ENCODE measurements around the gene GHDC.
A peak's percentile ranks its signal among the peaks of the same experiment; 100 is the strongest.
"Not testable (repeated sequence)": the region's sequence is repeated elsewhere in the genome, so short reads cannot be mapped to it uniquely, and the experiment has no call there.

The GHDC gene

DNA sequence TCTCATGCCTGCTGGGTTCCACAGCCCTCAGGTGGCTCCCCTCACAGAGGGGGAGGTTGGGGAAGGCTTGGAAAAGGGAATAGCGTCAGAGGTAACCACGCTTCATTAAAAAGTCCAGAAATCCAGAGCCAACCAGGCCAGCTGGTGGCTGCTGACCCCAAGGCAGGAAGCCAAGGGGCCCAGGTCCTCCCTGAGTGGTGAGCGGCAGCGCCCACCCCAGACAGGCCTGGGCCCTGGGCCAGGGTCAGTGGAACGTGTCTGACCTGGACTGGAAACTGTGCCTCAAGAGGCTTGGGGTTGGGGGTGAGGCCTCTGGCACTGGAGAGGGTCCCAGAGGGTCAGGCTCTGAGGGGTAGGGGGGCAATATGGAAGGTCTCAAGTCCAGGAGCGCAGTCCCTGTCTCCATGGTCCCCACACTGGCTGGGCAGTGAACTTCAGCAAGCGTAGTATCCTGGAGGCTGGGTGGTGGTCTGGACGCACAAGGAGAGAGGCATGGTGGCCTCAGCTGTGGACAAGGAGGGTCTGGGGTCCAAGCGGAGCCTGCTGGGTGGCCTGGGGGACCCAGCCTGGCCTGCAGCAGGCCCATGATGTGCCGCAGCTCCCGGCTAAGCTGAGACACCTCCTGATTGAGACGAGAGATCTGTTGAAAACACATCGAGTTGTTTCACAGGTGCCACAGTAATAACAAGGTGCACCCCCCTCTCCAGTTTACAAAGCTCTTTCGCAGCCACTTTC lies 34.3 kb downstream of the GHDC start:
- Mint-ChIP-seq H3K36me3 (no peaks in the 10 kb centered on the region), H3K27ac (no peak overlapping the region), H3K4me1 (peaks cover 16% of the 10 kb centered on the region), H3K9me3 (no peaks in the 10 kb centered on the region), H3K4me3 (no peak overlapping the region)
- no peak for DNase-seq (ENCODE audit: low spot score in 2 of 2)
- no peak for ATAC-seq

DNA sequence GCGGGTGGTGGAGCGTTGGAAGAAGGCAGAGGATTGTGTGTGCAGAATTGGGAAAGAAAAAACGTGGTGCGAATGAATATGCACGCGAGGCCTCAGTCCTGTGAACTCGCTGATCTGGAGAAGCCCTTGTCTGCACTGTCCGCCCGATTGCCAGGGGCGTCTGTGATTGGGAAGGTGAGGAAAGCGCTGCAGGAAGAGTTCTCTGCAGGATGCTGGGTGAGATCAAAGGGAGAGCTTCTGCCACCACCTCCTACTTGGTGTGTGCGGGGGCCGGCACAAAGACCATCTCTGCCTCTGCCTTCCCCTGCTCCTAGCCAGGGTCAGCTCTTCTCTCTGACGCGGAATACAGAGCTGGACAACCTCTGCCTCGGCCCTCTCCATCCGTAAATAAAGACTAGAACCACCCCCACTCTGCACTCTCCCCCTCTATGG lies 38.7 kb downstream of the GHDC start:
- H3K27ac Mint-ChIP-seq = peak overlapping the region; percentile 95
- peak overlapping the region; percentile 92 for H3K4me3 Mint-ChIP-seq
- H3K36me3 Mint-ChIP-seq = peaks cover 18% of the 10 kb centered on the region
- no peak for ATAC-seq
- no peaks in the 10 kb centered on the region for H3K9me3 Mint-ChIP-seq
- H3K4me1 Mint-ChIP-seq = peaks cover 35% of the 10 kb centered on the region
- DNase-seq (ENCODE audit: low spot score in 2 of 2) = no peak

DNA sequence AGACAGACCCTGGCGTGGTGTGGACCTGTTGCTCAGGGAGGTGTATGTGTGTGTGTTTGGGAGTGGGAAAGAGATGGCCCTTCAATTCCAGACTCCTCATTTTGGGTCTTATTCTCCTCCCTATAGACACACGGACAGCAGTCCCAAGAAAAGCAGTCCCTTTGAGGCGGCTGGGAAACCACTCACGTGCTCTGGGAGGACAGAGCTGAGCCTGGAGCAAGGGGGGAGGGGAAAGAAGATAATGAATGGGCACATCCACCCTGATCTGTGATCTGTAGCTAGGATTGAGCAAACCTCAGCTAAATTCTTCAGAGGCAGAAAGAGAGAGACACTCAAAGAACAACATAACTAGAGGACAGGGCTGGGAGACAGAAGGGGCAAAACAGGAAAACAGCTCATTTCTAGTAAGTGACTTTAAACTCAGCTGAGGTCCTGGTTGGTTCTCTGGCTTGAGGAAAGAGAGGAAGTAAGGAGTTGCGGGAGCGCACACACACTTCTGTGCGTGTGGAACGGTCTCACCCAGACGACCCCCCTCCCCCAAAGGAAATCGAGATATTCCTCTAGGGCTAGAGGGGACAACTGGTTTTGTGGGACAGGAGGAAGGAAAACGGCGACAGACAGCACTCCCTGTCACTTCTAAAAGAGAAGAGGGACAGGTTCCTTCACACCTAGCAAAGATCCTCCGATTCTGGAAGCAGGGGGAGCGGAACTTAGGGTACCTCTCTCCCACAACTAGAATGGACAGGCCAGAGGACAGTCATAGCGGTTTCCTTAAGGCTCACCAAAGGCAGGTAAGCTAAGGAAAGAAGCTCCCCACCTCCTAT lies 40.2 kb downstream of the GHDC start:
- Mint-ChIP-seq H3K4me1 (peaks cover 35% of the 10 kb centered on the region), H3K4me3 (peak overlapping the region; percentile 92), H3K36me3 (peaks cover 21% of the 10 kb centered on the region), H3K9me3 (no peaks in the 10 kb centered on the region), H3K27ac (peak overlapping the region; percentile 95)
- ATAC-seq (no peak), DNase-seq (ENCODE audit: low spot score in 2 of 2) (no peak)

DNA sequence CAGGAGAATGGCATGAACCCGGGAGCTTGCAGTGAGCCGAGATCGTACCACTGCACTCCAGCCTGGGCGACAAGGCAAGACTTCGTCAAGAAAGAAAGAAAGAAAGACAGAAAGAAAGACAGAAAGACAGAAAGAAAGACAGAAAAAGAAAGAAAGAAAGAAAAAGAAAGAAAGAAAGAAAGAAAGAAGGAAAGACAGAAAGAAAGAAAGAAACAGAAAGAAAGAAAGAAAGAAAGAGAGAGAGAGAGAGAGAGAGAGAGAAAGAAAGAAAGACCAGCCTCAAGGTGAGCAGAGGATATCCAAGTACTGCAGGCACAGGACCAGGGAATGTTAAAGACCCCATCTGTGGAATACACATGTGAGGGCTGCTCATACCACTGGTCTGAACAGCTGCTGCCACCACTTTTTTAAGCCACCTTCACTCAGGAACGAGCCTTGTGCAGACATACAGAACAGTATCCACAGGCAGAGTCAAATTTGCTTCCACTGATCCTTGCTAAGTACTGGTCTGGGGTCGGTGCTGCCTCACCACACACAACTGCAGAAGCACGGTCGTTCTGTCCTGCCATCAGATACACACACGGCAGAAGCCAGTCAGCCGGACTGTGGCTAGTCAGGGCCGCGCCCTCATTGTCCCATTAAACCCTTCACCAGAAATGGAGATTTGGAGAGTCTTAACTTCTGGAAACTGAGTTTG lies 47.2 kb downstream of the GHDC start:
- peak overlapping the region; percentile 65 for H3K27ac Mint-ChIP-seq
- DNase-seq (ENCODE audit: low spot score in 2 of 2) = no peak
- peaks cover 39% of the 10 kb centered on the region for H3K4me1 Mint-ChIP-seq
- H3K9me3 Mint-ChIP-seq = no peaks in the 10 kb centered on the region
- no peak for ATAC-seq
- no peak overlapping the region for H3K4me3 Mint-ChIP-seq
- H3K36me3 Mint-ChIP-seq = peaks cover 76% of the 10 kb centered on the region

DNA sequence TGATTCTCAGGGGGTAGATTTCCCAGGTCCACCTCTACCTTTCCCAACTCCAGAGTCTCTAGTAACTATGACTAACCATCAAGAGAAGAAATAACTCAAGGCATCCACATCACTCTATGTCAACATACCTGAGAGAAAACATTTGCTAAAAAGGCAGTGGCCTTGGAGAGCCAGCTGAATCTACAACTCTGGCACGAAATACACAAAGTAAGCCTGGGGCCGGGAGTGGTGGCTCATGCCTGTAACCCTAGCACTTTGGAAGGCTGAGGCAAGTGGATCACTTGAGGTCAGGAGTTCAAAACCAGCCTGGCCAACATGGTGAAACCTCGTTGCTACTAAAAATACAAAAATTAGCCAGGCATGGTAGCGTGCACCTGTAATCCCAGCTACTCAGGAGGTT lies 51.2 kb downstream of the GHDC start:
- not testable (repeated sequence) for DNase-seq (ENCODE audit: low spot score in 2 of 2); H3K4me3 Mint-ChIP-seq; ATAC-seq; H3K9me3 Mint-ChIP-seq
- peaks cover 47% of the 10 kb centered on the region for H3K4me1 Mint-ChIP-seq
- H3K36me3 Mint-ChIP-seq = peaks cover 73% of the 10 kb centered on the region
- peak overlapping the region; percentile 9 for H3K27ac Mint-ChIP-seq

DNA sequence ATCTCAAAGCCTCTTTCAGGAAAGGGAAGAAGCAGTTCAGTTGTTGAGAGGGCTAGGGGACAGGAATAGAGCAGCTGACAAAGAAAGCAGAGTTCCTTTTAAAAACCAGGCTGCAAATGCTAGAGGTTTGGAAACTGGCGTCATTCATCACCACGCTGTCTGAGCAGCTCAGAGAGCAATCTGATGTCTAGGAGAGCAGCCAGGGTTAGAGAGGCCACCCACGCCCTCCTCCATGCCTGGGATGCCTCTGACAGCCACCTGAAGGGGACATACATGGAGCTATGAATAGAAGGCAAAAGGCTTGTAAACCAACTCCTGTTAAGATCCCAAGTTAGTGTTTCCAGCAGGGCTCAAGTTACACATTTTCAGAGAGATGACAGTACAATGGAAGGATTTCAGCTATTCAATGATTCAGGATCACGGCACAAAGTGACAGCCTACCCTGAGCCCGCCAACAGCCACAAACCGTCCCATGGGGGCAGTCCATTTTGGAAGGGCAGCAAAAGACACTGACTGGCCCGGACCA lies 51.9 kb downstream of the GHDC start:
- Mint-ChIP-seq H3K36me3 (peaks cover 69% of the 10 kb centered on the region), H3K4me3 (no peak overlapping the region), H3K4me1 (peaks cover 48% of the 10 kb centered on the region), H3K9me3 (no peaks in the 10 kb centered on the region), H3K27ac (peak overlapping the region; percentile 9)
- ATAC-seq (no peak), DNase-seq (ENCODE audit: low spot score in 2 of 2) (no peak)

DNA sequence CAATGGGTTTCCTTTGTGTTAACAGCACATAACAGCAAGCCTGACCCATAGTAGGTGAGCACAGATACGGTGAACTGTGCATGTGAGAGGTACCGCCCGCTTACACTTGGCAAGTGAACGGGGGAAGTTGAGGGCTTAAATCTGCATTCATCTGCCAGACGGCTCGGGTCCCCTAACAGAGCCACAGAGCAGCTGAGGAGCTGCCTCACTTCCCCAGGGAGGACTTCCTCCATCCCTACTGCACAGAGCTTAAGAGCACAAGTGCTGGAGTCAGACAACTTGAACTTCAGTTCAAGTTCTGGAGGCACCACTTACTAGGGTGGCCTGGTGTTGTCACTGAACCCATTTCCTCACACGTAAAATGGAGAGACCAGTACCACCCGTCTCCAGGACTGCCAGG lies 52.9 kb downstream of the GHDC start:
- Mint-ChIP-seq H3K4me1 (peaks cover 43% of the 10 kb centered on the region), H3K36me3 (peaks cover 69% of the 10 kb centered on the region), H3K27ac (no peak overlapping the region), H3K4me3 (no peak overlapping the region), H3K9me3 (no peaks in the 10 kb centered on the region)
- DNase-seq (ENCODE audit: low spot score in 2 of 2) = no peak
- no peak for ATAC-seq

DNA sequence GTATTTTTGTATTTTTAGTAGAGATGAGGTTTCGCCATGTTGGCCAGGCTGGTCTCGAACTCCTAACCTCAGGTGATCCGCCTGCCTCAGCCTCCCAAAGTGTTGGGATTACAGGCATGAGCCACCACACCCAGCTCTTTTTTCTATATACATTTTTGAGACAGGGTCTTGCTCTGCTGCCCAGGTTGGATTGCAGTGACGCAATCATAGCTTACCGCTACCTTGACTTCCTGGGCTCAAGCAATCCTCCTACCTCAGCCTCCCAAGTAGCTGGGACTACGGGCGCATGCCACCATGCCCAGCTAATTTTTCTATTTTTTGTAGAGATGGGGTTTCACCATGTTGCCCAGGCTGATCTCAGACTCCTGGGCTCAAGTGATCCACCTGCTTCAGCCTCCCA lies 53.6 kb downstream of the GHDC start:
- not testable (repeated sequence) for ATAC-seq; H3K27ac Mint-ChIP-seq; H3K4me3 Mint-ChIP-seq; DNase-seq (ENCODE audit: low spot score in 2 of 2); H3K9me3 Mint-ChIP-seq
- Mint-ChIP-seq H3K4me1 (peaks cover 50% of the 10 kb centered on the region), H3K36me3 (peaks cover 68% of the 10 kb centered on the region)

Measured in stimulated activated effector memory CD8-positive, alpha-beta T cell treated with anti-CD3 and anti-CD28 coated beads, Interleukin-12 subunit alpha, Interleukin-12 subunit beta, amount 100 ng/mL, for 72 hours (primary cell).